Mesodermal cell (in vitro differentiated cells): ENCODE data around the gene CLRN1.
"Not testable (repeated sequence)": the region's sequence is repeated elsewhere in the genome, so short reads cannot be mapped to it uniquely, and the experiment has no call there.

ENCODE experiments used
- H3K27ac ChIP-seq: 2 replicates; pipeline ENCODE4 v1.7.0; 2013; ENCODE audit warnings: mild to moderate bottlenecking, low read depth, low read length, moderate library complexity; ENCODE audit not compliant: severe bottlenecking
- H3K36me3 ChIP-seq: 2 replicates; pipeline ENCODE4 v1.7.1; 2013; ENCODE audit warnings: mild to moderate bottlenecking, low read length, moderate library complexity; ENCODE audit not compliant: control insufficient read depth, insufficient read depth
- H3K4me1 ChIP-seq: one replicate; pipeline ENCODE4 v1.7.1; 2013; ENCODE audit warnings: mild to moderate bottlenecking, low read length; ENCODE audit not compliant: insufficient read depth, control insufficient read depth, poor library complexity, severe bottlenecking
- H3K4me3 ChIP-seq: 2 replicates; pipeline ENCODE4 v1.7.0; 2013; ENCODE audit warnings: low read length, control low read depth, mild to moderate bottlenecking; ENCODE audit not compliant: insufficient read depth, poor library complexity, severe bottlenecking; ENCODE audit errors: extremely low read depth
- H3K9me3 ChIP-seq: 2 replicates; pipeline ENCODE4 v1.7.1; 2013; ENCODE audit warnings: mild to moderate bottlenecking, low read length, moderate library complexity; ENCODE audit not compliant: control insufficient read depth
- WGBS, 2 experiments: methylation state at CpG; one replicate each; pipeline ENCODE4 v1.1.5; 2013; ENCODE audit warnings: missing lambda C conversion rate in 2 of 2; ENCODE audit not compliant: insufficient coverage in 2 of 2; 5-methylcytosine and 5-hydroxymethylcytosine counted together

CLRN1 gene

GRCh38 chr3:151003768-151004134, 31.2 kb upstream of the CLRN1 start:
- WGBS, 2 experiments = 80 to 100% methylated on average over 1 of the region's 2 CpGs
- Histone ChIP-seq H3K4me1 (no peaks in the 10 kb centered on the region), H3K9me3 (no peaks in the 10 kb centered on the region), H3K4me3 (no peak overlapping the region), H3K36me3 (no peaks in the 10 kb centered on the region), H3K27ac (no peak overlapping the region)

- H3K27ac ChIP-seq = no peak overlapping the region
- 90 to 92% methylated on average over 3 to 4 of the region's 6 CpGs for WGBS, 2 experiments
Measured at GRCh38 chr3:151003029-151003767, 30.7 kb upstream of the CLRN1 start.

GRCh38 chr3:151002003-151002981, 29.8 kb upstream of the CLRN1 start:
- Histone ChIP-seq H3K27ac (no peak overlapping the region), H3K36me3 (no peaks in the 10 kb centered on the region), H3K4me3 (no peak overlapping the region), H3K9me3 (no peaks in the 10 kb centered on the region), H3K4me1 (no peaks in the 10 kb centered on the region)
- WGBS, 2 experiments = 80 to 100% methylated on average over 1 of the region's 5 CpGs

More at GRCh38 chr3:151003029-151003767, 30.7 kb upstream of the CLRN1 start:
- Histone ChIP-seq H3K36me3 (no peaks in the 10 kb centered on the region), H3K9me3 (no peaks in the 10 kb centered on the region), H3K4me1 (no peaks in the 10 kb centered on the region), H3K4me3 (no peak overlapping the region)

GRCh38 chr3:150998996-150999395, 26.5 kb upstream of the CLRN1 start:
- no peak overlapping the region for H3K27ac ChIP-seq
- H3K4me3 ChIP-seq = no peak overlapping the region
- H3K9me3 ChIP-seq = no peaks in the 10 kb centered on the region
- no peaks in the 10 kb centered on the region for H3K4me1 ChIP-seq
- no peaks in the 10 kb centered on the region for H3K36me3 ChIP-seq
- WGBS, 2 experiments = 40 to 58% methylated on average over 2 of the region's 5 CpGs

GRCh38 chr3:150996731-150997130, 24.2 kb upstream of the CLRN1 start:
- Histone ChIP-seq H3K9me3 (no peaks in the 10 kb centered on the region), H3K36me3 (no peaks in the 10 kb centered on the region), H3K4me3 (no peak overlapping the region), H3K27ac (no peak overlapping the region), H3K4me1 (no peaks in the 10 kb centered on the region)

- no peaks in the 10 kb centered on the region for H3K9me3 ChIP-seq
- no peak overlapping the region for H3K4me3 ChIP-seq
- H3K36me3 ChIP-seq = no peaks in the 10 kb centered on the region
Measured at GRCh38 chr3:150995510-150995909, 23.0 kb upstream of the CLRN1 start.

GRCh38 chr3:150989208-150989607, 16.7 kb upstream of the CLRN1 start:
- no peak overlapping the region for H3K4me3 ChIP-seq
- no peaks in the 10 kb centered on the region for H3K9me3 ChIP-seq
- WGBS, 2 experiments = 77 to 88% methylated on average over 2 of the region's 2 CpGs
- H3K27ac ChIP-seq = no peak overlapping the region
- no peaks in the 10 kb centered on the region for H3K4me1 ChIP-seq
- no peaks in the 10 kb centered on the region for H3K36me3 ChIP-seq

More at GRCh38 chr3:150995510-150995909, 23.0 kb upstream of the CLRN1 start:
- Histone ChIP-seq H3K27ac (no peak overlapping the region), H3K4me1 (no peaks in the 10 kb centered on the region)

GRCh38 chr3:150988395-150988794, 15.9 kb upstream of the CLRN1 start:
- H3K4me1 ChIP-seq, H3K27ac ChIP-seq, H3K36me3 ChIP-seq, H3K4me3 ChIP-seq, H3K9me3 ChIP-seq: not testable (repeated sequence)
- no CpG with 5 or more reads among the region's 1 CpG for WGBS, 2 experiments

- Histone ChIP-seq H3K4me1 (no peaks in the 10 kb centered on the region), H3K27ac (no peak overlapping the region), H3K9me3 (no peaks in the 10 kb centered on the region), H3K36me3 (no peaks in the 10 kb centered on the region), H3K4me3 (no peak overlapping the region)
Measured at GRCh38 chr3:150985711-150986110, 13.2 kb upstream of the CLRN1 start.

- Histone ChIP-seq H3K36me3 (no peaks in the 10 kb centered on the region), H3K27ac (no peak overlapping the region), H3K9me3 (no peaks in the 10 kb centered on the region), H3K4me1 (no peaks in the 10 kb centered on the region), H3K4me3 (no peak overlapping the region)
Measured at GRCh38 chr3:150984066-150984465, 11.5 kb upstream of the CLRN1 start.

GRCh38 chr3:150978566-150979148, 6.1 kb upstream of the CLRN1 start:
- no peak overlapping the region for H3K4me3 ChIP-seq
- H3K36me3 ChIP-seq = no peaks in the 10 kb centered on the region
- 84 to 92% methylated on average over 3 to 4 of the region's 4 CpGs for WGBS, 2 experiments
- H3K9me3 ChIP-seq = no peaks in the 10 kb centered on the region
- peaks cover 3% of the 10 kb centered on the region for H3K4me1 ChIP-seq
- H3K27ac ChIP-seq = no peak overlapping the region
